GM15510 (cell line): Measurements from ENCODE around the gene SH3GL3.

ENCODE experiments used
- POLR2A ChIP-seq: IDR thresholded peaks from 3 replicates; pipeline ENCODE4 v1.6.1; 2011; ENCODE audit warnings: borderline replicate concordance; ENCODE audit not compliant: insufficient read length; ENCODE audit errors: extremely low read depth

Gene SH3GL3

GRCh38 chr15:83665480-83665879 lies 218.3 kb downstream of the SH3GL3 start:
- TF ChIP-seq POLR2A: no peak
